GM18951 (cell line): ENCODE measurements around the gene MND1.
"Not testable (repeated sequence)": the region's sequence is repeated elsewhere in the genome, so short reads cannot be mapped to it uniquely, and the experiment has no call there.

ENCODE experiments used
- POLR2A ChIP-seq: IDR thresholded peaks from 4 replicates; pipeline ENCODE4 v1.6.1; 2011; ENCODE audit warnings: mild to moderate bottlenecking; ENCODE audit not compliant: insufficient read length, insufficient read depth; ENCODE audit errors: extremely low read depth
- in situ Hi-C: fragments of 300-500 bp; cut with MboI; formaldehyde crosslinking; loops from one replicate; pipeline ENCODE4 v1.12.0; 2022; ENCODE audit warnings: low sequenced_read_pairs, mixed read lengths, inconsistent platforms; ENCODE audit not compliant: unreplicated experiment

Gene MND1

GRCh38 chr4:153448003-153448731 is 103.7 kb downstream of the MND1 start:
- TF ChIP-seq POLR2A = no peak
- in situ Hi-C loops = no loop called here

DNA sequence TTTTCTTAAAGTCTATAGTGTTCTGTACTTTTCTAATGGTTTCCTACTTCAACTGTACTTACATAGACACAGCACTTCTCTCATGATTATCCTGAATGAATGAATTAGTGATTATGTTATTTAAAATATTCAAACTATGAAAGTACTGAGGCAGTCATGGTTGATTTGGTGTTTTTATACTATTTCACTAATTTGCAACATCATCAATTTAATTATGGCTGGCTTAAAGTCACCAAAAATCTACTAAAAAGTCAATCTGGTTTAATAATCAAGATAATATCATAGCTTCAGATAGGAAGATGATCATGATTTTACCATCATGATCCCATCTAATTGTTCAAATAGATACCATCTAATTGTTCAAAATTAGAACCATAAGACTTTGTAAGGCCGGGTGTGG is 104.8 kb downstream of the MND1 start:
- TF ChIP-seq POLR2A = no peak

GRCh38 chr4:153450544-153450917 is 106.0 kb downstream of the MND1 start:
- in situ Hi-C loops = no loop called here
- no peak for TF ChIP-seq POLR2A

More for the DNA sequence above, 104.8 kb downstream of the MND1 start:
- in situ Hi-C loops = no loop called here

- in situ Hi-C loops = not testable (repeated sequence)
These were observed 106.7 kb downstream of the MND1 start for GRCh38 chr4:153451145-153451544.

DNA sequence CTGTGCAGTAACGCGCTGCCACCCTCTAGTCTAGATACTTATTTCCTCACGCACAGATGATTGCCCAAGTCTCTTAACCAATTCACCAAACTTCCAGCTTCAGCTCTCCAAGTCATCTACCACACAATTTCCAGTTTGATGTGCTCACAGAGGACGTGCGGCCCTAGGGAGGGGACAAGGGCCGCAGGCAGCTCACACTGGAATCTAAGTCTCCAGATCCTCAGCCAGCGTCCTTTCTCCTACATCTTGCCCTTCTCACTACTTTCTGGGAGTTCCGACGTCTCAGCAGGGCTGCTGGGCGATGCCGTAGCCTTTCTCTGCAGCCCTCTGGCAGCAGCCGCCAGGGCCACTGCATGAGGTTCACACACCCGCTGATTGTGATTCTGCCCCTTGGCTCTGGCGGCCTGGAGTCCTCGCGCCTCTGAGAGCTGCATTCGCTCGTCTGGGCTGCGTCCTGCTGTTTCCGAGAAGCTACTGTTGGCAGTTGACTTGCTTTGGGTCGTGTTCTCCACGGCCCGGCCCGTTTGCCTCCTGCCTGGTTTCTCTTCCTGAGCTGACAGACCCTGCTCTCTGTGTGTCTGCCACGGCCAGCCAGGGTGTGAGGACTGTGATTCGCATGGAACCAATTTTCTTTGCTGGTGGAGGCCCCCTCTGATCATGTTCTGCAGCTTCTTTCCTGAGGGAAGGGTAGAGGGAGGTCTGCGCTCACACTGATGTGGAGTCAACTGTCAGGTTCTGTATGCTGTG is 107.6 kb downstream of the MND1 start:
- in situ Hi-C loops = no loop called here

DNA sequence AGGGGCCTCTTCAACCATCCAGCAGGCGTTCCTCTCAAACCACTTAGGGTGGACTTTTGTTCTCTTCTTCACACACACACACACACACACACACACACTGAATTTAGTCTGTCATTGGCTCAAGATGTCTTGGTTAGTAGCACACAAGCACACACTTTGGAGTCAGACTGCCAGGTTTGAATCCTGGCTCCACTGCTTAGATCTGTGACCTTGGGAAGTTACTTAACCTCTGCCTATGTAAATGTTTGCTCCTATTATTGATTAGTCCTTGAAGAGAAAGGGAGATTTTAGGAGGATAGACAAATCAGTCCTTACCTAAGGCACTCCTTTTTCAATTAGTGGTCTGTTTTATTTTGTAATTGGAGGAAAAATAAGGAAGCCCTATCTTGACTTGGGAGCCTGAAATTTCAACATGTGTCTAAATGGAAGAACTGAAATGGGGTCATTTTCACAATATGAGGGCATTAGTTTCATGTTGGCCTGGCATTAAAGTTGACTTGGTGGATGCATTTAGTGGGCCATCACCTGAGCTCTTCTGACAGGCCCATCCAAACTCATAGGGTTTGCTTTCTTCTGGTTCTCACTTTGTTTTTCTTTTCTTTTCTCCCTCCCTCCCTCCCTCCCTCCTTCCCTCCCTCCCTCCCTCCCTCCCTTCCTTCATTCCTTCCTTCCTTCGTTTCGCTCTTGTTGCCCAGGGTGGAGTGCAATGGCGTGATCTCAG is 108.3 kb downstream of the MND1 start:
- no peak for TF ChIP-seq POLR2A

More for the DNA sequence above, 107.6 kb downstream of the MND1 start:
- TF ChIP-seq POLR2A = no peak

GRCh38 chr4:153453402-153453801 is 108.9 kb downstream of the MND1 start:
- in situ Hi-C loops = no loop called here
- no peak for TF ChIP-seq POLR2A

More for the DNA sequence above, 108.3 kb downstream of the MND1 start:
- in situ Hi-C loops = no loop called here

GRCh38 chr4:153458969-153459368 is 114.5 kb downstream of the MND1 start:
- in situ Hi-C loops = no loop called here
- no peak for TF ChIP-seq POLR2A

DNA sequence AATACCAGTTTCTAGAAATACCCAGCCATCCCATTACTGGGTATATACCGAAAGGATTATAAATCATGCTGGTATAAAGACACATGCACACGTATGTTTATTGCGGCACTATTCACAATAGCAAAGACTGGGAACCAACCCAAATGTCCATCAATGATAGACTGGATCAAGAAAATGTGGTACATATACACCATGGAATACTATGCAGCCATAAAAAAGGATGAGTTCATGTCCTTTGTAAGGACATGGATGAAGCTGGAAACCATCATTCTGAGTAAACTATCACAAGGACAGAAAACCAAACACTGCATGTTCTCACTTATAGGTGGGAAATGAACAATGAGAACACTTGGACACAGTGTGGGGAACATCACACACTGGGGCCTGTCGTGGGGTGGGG is 117.1 kb downstream of the MND1 start:
- in situ Hi-C loops = loop anchor here (10.0 kb wide), 1 partner anchor 113 kb away; no protein-coding TSS in a partner anchor

DNA sequence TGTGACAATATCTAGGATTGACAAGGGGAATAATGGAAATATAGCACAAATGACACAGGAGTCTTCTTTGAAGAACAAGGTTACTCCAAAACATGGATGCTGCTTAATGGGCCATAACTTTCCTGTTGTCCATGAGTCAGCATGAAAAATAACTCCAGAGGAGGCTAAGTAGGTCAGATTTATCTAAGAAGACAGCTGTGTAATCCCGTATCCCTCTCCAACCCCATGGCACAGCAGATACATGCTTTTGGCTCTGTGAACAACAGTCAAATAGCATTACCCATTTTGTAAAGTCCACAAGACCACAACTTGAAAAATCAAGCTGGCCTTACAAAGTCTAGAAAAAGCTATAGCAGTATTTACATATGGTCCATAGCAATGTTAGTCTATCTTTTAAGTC is 119.6 kb downstream of the MND1 start:
- in situ Hi-C loops = loop anchor here (10.0 kb wide), 1 partner anchor 111 kb away; no protein-coding TSS in a partner anchor
- TF ChIP-seq POLR2A = no peak
